Mesenchymal stem cell (in vitro differentiated cells and primary cell): ENCODE measurements around the gene RHOB.

Experiments used
- DNase-seq: peaks from one replicate; pipeline ENCODE4 v3.0.0-alpha.2; 2013
- H2AFZ ChIP-seq: one replicate; pipeline ENCODE4 v1.6.1; 2013; ENCODE audit warnings: low read depth, mild to moderate bottlenecking, control low read depth, inconsistent platforms, low read length, moderate library complexity
- H2AK5ac ChIP-seq: 2 replicates; pipeline ENCODE4 v1.6.1; 2013; ENCODE audit warnings: low read length, moderate library complexity, mild to moderate bottlenecking, inconsistent platforms; ENCODE audit not compliant: severe bottlenecking
- H2BK120ac ChIP-seq: one replicate; pipeline ENCODE4 v1.6.1; 2013; ENCODE audit warnings: low read depth, mild to moderate bottlenecking, inconsistent platforms, low read length, moderate library complexity
- H2BK12ac ChIP-seq, 2 experiments: one replicate each; pipeline ENCODE4 v1.6.1; 2013; ENCODE audit warnings: inconsistent platforms in 2 of 2, low read length in 2 of 2, mild to moderate bottlenecking in 2 of 2, moderate library complexity in 2 of 2, control low read depth in 1 of 2
- H2BK15ac ChIP-seq: one replicate; pipeline ENCODE4 v1.6.1; 2013; ENCODE audit warnings: mild to moderate bottlenecking, low read depth, inconsistent platforms; ENCODE audit not compliant: poor library complexity, severe bottlenecking
- H2BK5ac ChIP-seq: 2 replicates; pipeline ENCODE4 v1.6.1; 2013; ENCODE audit warnings: low read depth, mild to moderate bottlenecking, low read length, control low read depth, inconsistent platforms; ENCODE audit not compliant: poor library complexity, severe bottlenecking
- H3K14ac ChIP-seq, 2 experiments: one replicate each; pipeline ENCODE4 v1.6.1; 2013; ENCODE audit warnings: inconsistent platforms in 2 of 2, low read length in 2 of 2, control low read depth in 1 of 2, mild to moderate bottlenecking in 1 of 2, moderate library complexity in 1 of 2
- H3K18ac ChIP-seq, 2 experiments: one replicate each; pipeline ENCODE4 v1.6.1; 2013; ENCODE audit warnings: inconsistent platforms in 2 of 2, low read length in 2 of 2, control low read depth in 1 of 2, low read depth in 1 of 2, mild to moderate bottlenecking in 1 of 2
- H3K23ac ChIP-seq, 2 experiments: one replicate each; pipeline ENCODE4 v1.6.1; 2013; ENCODE audit warnings: inconsistent platforms in 2 of 2, low read length in 2 of 2, mild to moderate bottlenecking in 2 of 2, moderate library complexity in 2 of 2, control low read depth in 1 of 2
- H3K27ac ChIP-seq: 2 replicates; pipeline ENCODE4 v1.5.1; 2013; ENCODE audit warnings: mild to moderate bottlenecking, moderate library complexity, low read length, control low read depth, inconsistent platforms; ENCODE audit not compliant: poor library complexity, severe bottlenecking
- H3K27me3 ChIP-seq, 2 experiments: 2 replicates each; pipeline versions ENCODE4 v1.6.1 to v1.7.0; 2013; ENCODE audit warnings: low read length in 2 of 2, mild to moderate bottlenecking in 2 of 2, moderate library complexity in 2 of 2, control low read depth in 1 of 2, inconsistent platforms in 1 of 2; ENCODE audit not compliant: control insufficient read depth in 1 of 2, insufficient read depth in 1 of 2
- H3K36me3 ChIP-seq, 2 experiments: 2 replicates each; pipeline versions ENCODE4 v1.6.1 to v1.7.0; 2013; ENCODE audit warnings: low read length in 2 of 2, control low read depth in 1 of 2, inconsistent platforms in 1 of 2, low read depth in 1 of 2, mild to moderate bottlenecking in 1 of 2; ENCODE audit not compliant: insufficient read depth in 2 of 2, control insufficient read depth in 1 of 2
- H3K4ac ChIP-seq, 2 experiments: one replicate each; pipeline ENCODE4 v1.6.1; 2013; ENCODE audit warnings: inconsistent platforms in 2 of 2, low read length in 2 of 2, mild to moderate bottlenecking in 2 of 2, moderate library complexity in 2 of 2, control low read depth in 1 of 2, low read depth in 1 of 2
- H3K4me1 ChIP-seq: 2 replicates; pipeline ENCODE4 v1.6.1; 2013; ENCODE audit warnings: low read depth, low read length, control low read depth; ENCODE audit not compliant: control insufficient read depth, insufficient read depth
- H3K4me2 ChIP-seq: 2 replicates; pipeline ENCODE4 v1.6.1; 2013; ENCODE audit warnings: low read length, mild to moderate bottlenecking, inconsistent platforms; ENCODE audit not compliant: poor library complexity, severe bottlenecking
- H3K4me3 ChIP-seq, 2 experiments: 2 replicates each; pipeline versions ENCODE4 v1.5.1 to v1.7.0; 2013; ENCODE audit warnings: low read length in 2 of 2, mild to moderate bottlenecking in 2 of 2, control low read depth in 1 of 2, low read depth in 1 of 2; ENCODE audit not compliant: insufficient read depth in 1 of 2
- H3K79me1 ChIP-seq: replicated peaks from 2 replicates; pipeline ENCODE4 v1.6.1; 2013; ENCODE audit warnings: mild to moderate bottlenecking, control low read depth, low read length, inconsistent platforms; ENCODE audit not compliant: poor library complexity, severe bottlenecking
- H3K9ac ChIP-seq: 2 replicates; pipeline ENCODE4 v1.7.0; 2013; ENCODE audit warnings: mild to moderate bottlenecking, low read length, moderate library complexity
- H3K9me3 ChIP-seq: 2 replicates; pipeline ENCODE4 v1.7.0; 2013; ENCODE audit warnings: mild to moderate bottlenecking, low read length; ENCODE audit not compliant: control insufficient read depth
- H4K8ac ChIP-seq: one replicate; pipeline ENCODE4 v1.6.1; 2013; ENCODE audit warnings: inconsistent platforms, mild to moderate bottlenecking, low read length, moderate library complexity
- H4K91ac ChIP-seq: one replicate; pipeline ENCODE4 v1.6.1; 2013; ENCODE audit warnings: mild to moderate bottlenecking, low read length, inconsistent platforms
- WGBS: methylation state at CpG from one replicate; pipeline ENCODE4 v1.1.7; 2013; ENCODE audit warnings: mixed read lengths; 5-methylcytosine and 5-hydroxymethylcytosine counted together

Gene RHOB

DNA sequence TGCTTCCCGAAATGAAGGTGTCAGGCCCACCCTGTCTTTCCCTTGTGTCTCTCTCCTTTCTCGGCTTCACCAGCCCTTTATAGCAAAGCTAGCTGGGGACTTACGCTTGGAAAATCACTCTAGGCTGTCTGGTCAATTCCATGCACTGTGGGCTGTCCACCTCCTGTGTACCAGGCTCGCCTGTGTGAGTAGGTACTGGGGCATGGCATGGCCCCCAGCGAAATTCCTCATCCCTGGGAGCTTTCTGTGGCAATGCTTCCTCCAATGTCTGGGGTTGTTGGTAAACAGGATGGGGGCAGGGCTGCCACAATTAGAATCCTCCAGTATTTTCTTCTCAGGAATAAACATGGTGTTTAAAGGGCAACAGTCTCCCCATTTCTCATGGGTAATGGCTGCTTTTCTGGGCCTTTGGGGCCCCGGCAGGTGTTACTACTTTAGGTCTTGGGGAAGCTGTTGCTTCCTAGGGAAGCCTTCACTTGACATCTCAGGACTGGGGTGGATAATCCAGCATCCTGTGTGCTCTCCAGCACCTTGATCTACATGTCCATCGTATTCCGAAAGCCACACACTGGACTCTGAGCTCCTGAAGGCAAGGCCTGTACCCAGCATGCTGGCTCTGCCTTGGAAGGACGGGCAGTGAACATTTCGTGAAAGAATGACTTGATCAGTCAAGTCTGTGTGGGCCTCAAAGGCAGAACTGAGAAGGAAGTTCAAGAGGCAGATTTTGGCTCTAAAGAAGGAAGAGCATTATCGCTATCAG lies 21.1 kb downstream of the RHOB start:
- H3K9me3 ChIP-seq = no peaks in the 10 kb centered on the region
- 94% methylated on average over 10 of the region's 11 CpGs for WGBS
- no peak overlapping the region for H2BK12ac ChIP-seq
- H4K8ac ChIP-seq = no peak overlapping the region
- no peak overlapping the region for H2BK15ac ChIP-seq
- no peaks in the 10 kb centered on the region for H3K79me1 ChIP-seq
- no peak overlapping the region for H2AFZ ChIP-seq
- H2BK5ac ChIP-seq = no peak overlapping the region
- H3K4me1 ChIP-seq = peaks cover 8% of the 10 kb centered on the region
- no peak overlapping the region for H3K4ac ChIP-seq
- no peak overlapping the region for H3K14ac ChIP-seq
- no peak overlapping the region for H3K27ac ChIP-seq
- no peak overlapping the region for H2BK120ac ChIP-seq
- H3K4me3 ChIP-seq = no peak overlapping the region
- H3K18ac ChIP-seq = no peak overlapping the region
- no peak for DNase-seq
- no peak overlapping the region for H3K9ac ChIP-seq
- no peaks in the 10 kb centered on the region for H3K36me3 ChIP-seq
- peaks cover 0 to 3% of the 10 kb centered on the region in 2 experiments for H3K27me3 ChIP-seq
- H3K4me2 ChIP-seq = no peak overlapping the region
- H3K23ac ChIP-seq = no peak overlapping the region
- H2AK5ac ChIP-seq = no peak overlapping the region
- H4K91ac ChIP-seq = no peak overlapping the region

- no peak overlapping the region for H4K8ac ChIP-seq
- H2BK5ac ChIP-seq = no peak overlapping the region
- H2AFZ ChIP-seq = no peak overlapping the region
- no peak overlapping the region for H3K18ac ChIP-seq
- no peak overlapping the region for H4K91ac ChIP-seq
- 95% methylated on average over 10 of the region's 11 CpGs for WGBS
- no peak overlapping the region for H2BK120ac ChIP-seq
- no peak overlapping the region for H3K4ac ChIP-seq
- no peaks in the 10 kb centered on the region for H3K79me1 ChIP-seq
- H3K9me3 ChIP-seq = no peaks in the 10 kb centered on the region
- H2BK12ac ChIP-seq = no peak overlapping the region
- H3K36me3 ChIP-seq = no peaks in the 10 kb centered on the region
- no peak overlapping the region for H3K14ac ChIP-seq
- H3K9ac ChIP-seq = no peak overlapping the region
- H3K27me3 ChIP-seq = peaks cover 0 to 3% of the 10 kb centered on the region in 2 experiments
- no peak for DNase-seq
- H3K23ac ChIP-seq = no peak overlapping the region
- peaks cover 8% of the 10 kb centered on the region for H3K4me1 ChIP-seq
- no peak overlapping the region for H3K4me2 ChIP-seq
- H3K4me3 ChIP-seq = no peak overlapping the region
- no peak overlapping the region for H2BK15ac ChIP-seq
- H2AK5ac ChIP-seq = no peak overlapping the region
- H3K27ac ChIP-seq = no peak overlapping the region
Measured at GRCh38 chr2:20468549-20469500, 22.0 kb downstream of the RHOB start.

DNA sequence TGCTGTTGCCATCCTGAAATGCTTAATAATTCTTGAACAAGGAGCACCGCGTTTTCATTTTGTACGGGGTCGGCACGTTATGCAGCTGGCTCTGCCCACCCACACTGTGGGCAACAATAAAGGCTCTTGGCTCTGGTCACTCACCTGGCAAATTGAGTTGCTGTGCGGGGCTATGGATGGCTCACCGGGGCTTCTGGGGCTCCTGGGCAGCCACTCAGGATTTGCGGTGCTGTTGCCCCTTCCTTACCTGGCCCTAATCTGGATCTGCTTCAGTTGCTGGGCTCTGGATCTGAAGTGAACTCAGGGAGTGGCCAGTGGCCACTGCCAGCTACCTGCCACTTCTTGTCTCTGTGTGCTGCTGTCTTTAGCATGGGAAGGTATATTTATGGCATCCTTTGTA lies 22.7 kb downstream of the RHOB start:
- Histone ChIP-seq H3K27me3 (peaks cover 0 to 3% of the 10 kb centered on the region in 2 experiments), H2AFZ (no peak overlapping the region), H3K36me3 (no peaks in the 10 kb centered on the region), H2BK15ac (no peak overlapping the region), H3K27ac (no peak overlapping the region), H3K14ac (no peak overlapping the region), H3K23ac (no peak overlapping the region), H4K91ac (no peak overlapping the region), H2BK120ac (no peak overlapping the region), H3K4ac (no peak overlapping the region), H2BK5ac (no peak overlapping the region), H3K4me1 (peaks cover 12% of the 10 kb centered on the region), H4K8ac (no peak overlapping the region), H2BK12ac (no peak overlapping the region), H3K9me3 (no peaks in the 10 kb centered on the region), H2AK5ac (no peak overlapping the region), H3K79me1 (no peaks in the 10 kb centered on the region), H3K4me2 (no peak overlapping the region), H3K4me3 (no peak overlapping the region), H3K18ac (no peak overlapping the region), H3K9ac (no peak overlapping the region)
- no peak for DNase-seq
- WGBS = 96% methylated on average over 8 of the region's 8 CpGs

- Histone ChIP-seq H3K4ac (no peak overlapping the region), H3K4me2 (no peak overlapping the region), H3K23ac (no peak overlapping the region), H3K18ac (no peak overlapping the region), H3K9me3 (no peaks in the 10 kb centered on the region), H4K8ac (no peak overlapping the region), H2AK5ac (no peak overlapping the region), H2BK120ac (no peak overlapping the region), H3K14ac (no peak overlapping the region), H2BK12ac (no peak overlapping the region), H2AFZ (no peak overlapping the region), H3K4me1 (peaks cover 14% of the 10 kb centered on the region), H4K91ac (no peak overlapping the region), H3K27ac (no peak overlapping the region), H3K9ac (no peak overlapping the region), H3K36me3 (no peaks in the 10 kb centered on the region), H2BK15ac (no peak overlapping the region), H2BK5ac (no peak overlapping the region), H3K27me3 (peaks cover 0 to 3% of the 10 kb centered on the region in 2 experiments), H3K4me3 (no peak overlapping the region), H3K79me1 (no peaks in the 10 kb centered on the region)
- 100% methylated on average over 2 of the region's 6 CpGs for WGBS
- DNase-seq = no peak
Measured at GRCh38 chr2:20470211-20470610, 23.3 kb downstream of the RHOB start.
